Kidney tubule cell (primary cell): ENCODE results near the gene SCYGR4.
"Not testable (repeated sequence)": the region's sequence is repeated elsewhere in the genome, so short reads cannot be mapped to it uniquely, and the experiment has no call there.

Experiments used
- DNase-seq: peaks from one replicate; pipeline ENCODE4 v3.0.0-alpha.2; 2018; ENCODE audit warnings: low spot score

The SCYGR4 gene, protein sequence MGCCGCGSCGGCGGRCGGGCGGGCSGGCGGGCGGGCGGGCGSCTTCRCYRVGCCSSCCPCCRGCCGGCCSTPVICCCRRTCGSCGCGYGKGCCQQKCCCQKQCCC

DNA sequence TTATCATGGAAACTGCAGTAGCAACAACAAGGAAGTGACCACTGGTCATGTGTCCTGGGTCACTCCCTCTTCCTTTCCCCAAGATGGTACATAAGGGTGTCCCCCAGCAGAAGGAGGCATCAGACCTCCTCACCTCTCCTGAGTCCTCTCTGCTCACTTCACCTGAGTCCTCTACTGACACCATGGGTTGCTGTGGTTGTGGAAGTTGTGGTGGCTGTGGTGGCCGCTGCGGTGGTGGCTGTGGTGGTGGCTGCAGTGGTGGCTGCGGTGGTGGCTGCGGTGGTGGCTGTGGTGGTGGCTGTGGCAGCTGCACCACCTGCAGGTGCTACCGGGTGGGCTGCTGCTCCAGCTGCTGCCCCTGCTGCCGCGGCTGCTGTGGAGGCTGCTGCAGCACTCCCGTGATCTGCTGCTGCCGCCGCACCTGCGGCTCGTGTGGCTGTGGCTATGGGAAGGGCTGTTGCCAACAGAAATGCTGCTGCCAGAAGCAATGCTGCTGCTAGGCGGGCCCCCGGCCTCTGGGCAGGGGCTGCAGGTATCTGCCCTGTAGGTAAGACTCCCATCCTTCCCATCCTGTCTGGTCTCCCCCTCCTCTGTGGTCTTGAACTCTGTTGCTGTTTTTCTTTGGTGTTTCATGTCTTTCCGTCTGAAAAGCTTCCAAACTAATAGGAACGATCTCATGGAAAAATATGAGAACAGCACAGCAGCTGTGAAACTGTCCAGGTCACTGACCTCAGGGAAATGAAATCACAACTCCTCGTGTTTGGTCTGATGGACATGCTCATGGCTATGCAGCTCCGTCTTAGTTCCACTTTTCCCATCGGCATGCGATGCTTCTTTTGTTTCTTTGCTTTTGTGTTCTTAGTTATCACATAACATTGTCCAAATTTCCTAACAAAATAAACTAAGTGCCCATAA lies at the start of gene SCYGR4:
Gene SCYGR4 (plus strand): TSS at position 183 of the 915 bp plus-strand sequence. CDS start 0 bp downstream, at position 183.
- no peak for DNase-seq

DNA sequence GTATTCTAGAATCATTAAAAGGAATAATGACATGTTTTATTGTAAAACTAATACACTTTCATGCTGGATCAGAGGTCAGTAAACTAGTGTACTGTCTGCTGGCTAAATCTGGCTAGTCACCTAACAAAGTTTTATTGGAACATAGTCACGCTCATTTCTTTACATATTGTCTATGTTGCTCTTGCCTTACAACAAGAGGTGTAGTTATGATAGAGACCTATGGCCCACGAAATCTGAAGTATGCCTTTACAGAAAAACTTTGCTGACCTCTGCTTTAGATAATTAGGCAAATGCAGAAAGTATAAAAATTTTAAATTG lies 48.5 kb upstream of the SCYGR4 start:
- no peak for DNase-seq

DNA sequence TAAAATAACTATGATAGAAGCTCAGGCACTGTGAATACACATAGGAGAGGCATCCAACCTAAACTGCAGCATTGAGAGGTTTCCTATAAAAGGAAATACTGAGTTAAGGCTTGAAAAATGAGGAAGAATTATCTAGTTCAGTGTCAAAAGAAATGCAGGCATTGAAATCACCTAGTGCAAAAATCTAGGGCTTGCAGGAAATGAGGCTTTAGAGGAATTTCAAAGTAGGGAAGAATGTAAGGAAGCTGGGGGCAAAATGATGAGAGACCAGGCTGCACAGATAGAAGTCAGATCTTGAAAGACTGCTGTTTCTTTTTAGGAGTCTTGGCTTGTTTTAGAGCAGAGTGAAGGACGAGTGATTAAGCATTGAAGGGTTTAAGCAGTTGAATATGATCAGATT lies 46.7 kb upstream of the SCYGR4 start:
- DNase-seq: peak; percentile 8

DNA sequence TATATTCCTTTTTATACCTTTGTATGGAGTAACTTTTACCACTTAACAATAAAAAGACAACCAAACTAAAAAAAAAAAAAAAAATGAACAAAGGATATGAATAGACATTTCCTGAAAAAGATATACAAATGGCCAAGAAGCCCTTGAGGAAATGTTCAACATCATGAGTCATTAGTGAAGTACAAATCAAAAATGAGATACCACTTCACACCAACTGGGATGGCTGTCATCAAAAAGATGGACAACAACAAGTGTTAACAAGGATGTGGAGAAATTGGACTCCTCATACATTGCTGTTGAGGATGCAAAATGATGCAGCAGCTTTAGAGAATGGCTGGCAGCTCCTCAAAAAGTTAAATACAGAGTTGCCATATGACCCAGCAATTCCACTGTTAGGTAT lies 41.2 kb upstream of the SCYGR4 start:
- peak; percentile 12 for DNase-seq

DNA sequence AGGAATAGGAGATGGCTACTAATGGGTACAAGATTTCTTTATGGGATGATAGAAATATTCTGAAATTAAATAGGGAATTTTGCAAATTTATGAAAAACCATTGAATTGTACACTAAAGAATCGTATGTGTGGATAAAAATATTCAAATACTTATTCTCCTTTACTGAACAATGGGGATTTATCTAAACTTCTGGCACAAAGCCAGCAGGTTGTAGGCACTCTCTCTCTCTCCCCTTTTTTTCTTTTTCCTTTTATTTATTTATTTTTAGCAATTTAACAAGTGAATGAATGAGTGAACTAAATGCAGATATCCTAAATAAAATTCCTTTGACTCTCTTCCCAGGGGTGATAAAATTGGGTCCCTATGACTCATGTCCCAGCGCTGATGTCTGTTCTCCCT lies 40.5 kb upstream of the SCYGR4 start:
- no peak for DNase-seq

DNA sequence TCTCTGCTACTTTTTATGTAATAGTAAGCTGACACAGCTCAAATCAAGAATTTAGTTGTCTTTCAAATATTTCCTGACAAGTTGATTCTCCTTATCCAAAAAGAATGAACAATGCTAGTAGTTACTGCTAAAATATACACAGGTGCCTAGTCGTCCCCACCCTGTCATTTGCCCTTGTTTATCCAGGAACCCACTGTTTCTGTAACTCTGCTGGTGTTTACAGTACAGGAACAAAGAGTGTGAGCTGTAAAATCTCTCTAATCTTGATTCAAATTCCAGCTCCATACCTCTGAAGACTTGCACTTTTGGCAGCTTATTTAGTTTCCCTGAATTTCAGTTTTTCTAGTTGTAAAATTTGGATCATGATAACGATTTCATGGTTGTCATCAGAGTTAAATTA lies 39.7 kb upstream of the SCYGR4 start:
- no peak for DNase-seq

DNA sequence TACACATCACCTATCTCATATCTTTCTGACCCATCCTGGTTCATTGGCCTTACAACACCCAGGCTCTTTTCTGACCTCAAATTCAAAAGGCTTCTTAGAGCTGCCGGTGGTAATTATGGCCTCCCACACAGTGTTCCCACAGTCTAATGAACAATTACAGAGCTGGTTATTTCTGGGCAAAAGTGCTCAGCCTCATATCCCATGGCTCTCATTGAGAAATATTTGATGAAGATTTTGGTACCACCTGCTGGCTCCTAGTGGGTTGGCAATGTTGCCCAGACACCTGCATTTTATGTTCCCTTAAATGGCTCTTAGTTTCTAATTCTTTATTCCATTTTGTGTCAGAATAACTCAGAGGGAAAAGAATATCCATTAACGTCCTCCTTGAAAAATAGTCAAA lies 38.7 kb upstream of the SCYGR4 start:
- no peak for DNase-seq

DNA sequence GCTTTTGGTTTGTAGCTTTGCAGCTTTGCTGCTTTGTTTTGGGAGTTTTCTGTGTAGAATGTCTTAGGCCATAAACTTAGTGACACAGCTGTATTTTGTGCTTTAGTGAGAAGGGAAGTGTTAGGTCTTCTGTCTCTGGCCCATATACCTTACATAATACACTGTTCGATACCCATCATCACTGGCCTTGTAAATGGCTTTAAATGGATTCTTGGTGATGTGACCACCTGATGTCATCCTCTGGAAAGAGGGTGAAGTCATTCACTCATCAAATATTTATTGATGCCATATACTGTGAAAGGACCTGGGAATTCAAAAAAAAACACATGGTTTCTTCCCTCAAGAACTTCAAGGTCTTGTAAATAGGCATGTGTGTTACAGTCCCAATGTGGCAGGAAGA lies 37.5 kb upstream of the SCYGR4 start:
- DNase-seq: no peak

DNA sequence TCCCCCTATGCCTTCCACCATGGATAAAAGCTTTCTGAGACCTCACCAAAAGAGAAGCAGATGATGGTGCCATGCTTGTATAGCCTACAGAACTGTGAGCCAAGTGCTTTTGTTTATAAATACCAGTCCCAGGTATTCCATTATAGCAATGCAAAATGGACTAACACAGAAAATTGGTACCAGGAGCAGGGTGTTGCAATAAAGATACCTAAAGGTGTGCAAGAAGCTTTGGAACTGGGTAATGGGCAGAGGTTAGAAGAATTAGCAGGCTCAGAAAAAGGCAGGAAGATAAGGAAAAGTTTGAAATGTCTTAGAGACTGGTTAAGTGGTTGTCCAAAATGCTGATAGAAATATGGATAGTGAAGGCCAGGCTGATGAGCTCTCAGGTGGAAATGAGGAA lies 34.9 kb upstream of the SCYGR4 start:
- no peak for DNase-seq

DNA sequence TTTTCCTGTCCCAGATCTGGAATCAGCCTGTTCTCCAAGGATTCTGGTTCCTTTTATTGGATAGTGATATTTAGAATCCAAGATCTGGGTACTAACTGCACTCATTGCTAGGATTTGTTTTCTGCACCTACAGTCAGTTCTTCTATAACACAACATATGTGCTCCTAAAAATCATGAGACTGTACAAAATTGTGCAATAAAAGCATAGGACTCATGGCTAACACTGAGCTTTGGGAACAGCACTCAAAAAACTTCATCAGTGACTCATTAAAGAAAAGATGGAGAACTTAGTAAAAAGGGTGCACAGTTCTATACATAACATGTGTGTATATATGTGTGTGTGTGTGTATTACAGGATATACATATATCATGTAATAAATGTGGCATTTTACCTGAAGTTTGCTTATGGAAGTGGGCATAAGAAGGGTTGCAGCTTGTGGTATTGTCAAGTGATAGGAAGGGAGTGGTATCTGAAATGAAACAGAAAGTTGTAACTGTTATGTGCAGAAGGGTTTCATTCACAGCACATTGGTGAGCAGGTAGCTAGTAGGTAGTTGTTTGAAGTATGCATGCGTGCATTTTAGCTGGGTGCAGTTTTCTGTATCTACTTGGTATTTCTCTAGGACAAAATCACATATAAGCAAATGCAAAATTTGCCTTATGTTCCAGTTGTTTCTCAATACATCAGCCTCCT lies 24.5 kb upstream of the SCYGR4 start:
- DNase-seq: no peak

DNA sequence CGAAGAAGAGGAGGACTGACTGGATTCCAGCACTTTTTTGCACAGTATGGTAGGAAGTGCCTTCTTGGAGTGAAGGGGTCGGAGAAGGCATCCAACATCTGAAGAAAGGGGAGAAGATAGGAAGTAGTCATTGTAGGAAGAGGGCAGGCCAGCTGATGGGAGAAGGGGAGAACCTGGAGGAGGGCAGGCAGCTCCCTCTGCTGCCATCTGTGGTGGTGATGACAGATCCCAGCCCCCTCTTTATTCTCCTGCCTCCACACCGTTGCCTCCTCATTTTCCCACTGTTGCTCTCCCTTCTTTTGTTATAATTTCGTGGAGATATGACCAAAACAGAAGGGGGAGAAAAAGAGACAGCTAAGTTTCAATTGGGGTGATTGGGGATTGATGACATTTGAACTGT lies 21.5 kb upstream of the SCYGR4 start:
- no peak for DNase-seq

DNA sequence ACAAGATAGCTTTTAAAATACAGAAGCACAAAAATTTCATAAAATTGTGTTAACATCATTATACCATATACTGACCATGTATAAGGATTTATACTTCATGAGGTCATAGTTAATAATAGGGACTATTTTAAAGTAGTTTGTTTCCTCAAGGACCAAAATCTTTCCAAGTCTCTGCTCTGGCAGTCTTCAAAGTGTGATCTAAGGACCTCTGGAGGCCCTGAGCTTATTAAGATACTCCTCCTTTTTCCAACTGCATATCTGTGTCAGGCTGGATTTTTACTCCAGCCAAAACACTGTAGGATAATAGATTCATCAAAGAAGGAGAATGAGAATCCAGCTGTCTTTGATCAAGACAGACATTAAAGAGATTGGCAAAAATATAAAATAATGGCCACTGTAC lies 20.3 kb upstream of the SCYGR4 start:
- no peak for DNase-seq

DNA sequence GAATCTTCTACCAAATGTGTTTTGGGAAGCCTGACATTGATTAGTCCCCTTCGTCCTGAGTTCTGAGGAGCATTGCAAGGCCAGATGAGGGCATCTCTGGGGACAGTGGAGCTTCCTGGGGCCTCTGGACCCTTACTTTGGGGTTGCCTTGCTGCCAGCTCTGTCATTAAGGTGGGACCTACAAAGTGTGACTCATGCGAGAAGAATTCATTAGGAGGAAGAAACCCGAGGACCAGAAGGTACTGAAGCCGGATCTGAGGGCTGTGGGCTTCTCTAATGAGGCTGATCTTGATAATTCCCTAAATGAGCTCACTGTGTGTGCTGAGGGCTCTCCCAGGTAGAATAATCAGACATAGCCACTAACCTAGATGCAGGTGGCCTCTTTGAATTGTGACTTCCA lies 19.3 kb upstream of the SCYGR4 start:
- peak; percentile 39 for DNase-seq

DNA sequence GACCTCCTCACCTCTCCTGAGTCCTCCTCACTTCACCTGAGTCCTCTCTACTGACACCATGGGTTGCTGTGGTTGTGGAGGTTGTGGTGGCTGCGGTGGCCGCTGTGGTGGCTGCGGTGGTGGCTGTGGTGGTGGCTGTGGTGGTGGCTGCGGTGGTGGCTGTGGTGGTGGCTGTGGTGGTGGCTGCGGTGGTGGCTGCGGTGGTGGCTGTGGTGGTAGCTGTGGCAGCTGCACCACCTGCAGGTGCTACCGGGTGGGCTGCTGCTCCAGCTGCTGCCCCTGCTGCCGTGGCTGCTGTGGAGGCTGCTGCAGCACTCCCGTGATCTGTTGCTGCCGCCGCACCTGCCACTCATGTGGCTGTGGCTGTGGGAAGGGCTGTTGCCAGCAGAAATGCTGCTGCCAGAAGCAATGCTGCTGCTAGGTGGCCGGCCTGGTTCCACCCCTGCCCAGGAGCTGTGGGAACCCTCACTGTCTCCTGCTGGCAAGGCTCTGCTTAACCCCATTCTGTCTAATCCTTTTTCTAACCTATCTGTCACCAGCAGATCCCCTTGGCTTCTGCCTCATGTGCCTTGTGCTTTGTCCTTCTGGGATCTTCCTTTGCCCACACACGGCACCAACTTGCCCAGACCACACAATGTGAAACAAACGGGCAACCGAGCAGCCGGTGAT lies 18.3 kb upstream of the SCYGR4 start, which contains the start of gene SCYGR2:
Gene SCYGR2 (plus strand): TSS at position 59 of the 669 bp plus-strand sequence. CDS start 0 bp downstream, at position 59.
- not testable (repeated sequence) for DNase-seq

DNA sequence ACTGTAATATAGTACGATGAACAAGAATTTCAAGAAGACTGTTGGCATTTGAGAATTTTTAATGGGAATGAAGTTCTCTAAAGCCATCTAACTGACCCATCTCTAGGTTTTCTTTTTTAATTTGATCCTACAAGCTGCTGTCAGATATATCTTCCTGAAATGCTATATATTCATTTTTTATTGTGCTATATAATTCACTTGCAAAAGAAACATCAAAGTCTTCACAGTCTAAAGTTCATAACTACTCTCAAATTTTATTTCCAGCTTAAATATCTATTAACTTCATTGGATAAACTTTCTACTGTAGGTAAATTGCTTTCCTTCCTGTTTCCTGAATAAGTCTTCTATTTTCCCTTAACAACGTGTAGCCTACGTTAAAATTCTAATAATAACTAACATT lies 14.9 kb upstream of the SCYGR4 start:
- DNase-seq: no peak

DNA sequence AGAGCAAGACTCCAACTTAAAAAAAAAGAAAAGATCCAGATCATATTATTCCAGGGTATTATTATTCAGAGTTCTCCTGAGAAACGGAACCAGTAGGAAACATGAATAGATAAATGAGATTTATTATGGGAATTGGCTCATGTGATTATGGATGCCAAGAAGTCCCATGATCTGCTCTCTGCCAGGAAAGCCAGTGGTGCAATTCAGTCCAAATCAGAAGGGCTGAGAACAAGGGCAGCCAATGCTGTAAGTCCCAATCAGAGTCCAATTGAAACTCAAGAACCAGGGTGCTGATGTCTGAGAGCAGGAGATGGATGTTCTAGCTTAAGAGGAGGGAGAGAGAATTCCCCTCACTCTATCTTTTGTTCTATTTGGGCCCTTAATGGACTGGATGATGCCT lies 10.8 kb upstream of the SCYGR4 start:
- DNase-seq: no peak

DNA sequence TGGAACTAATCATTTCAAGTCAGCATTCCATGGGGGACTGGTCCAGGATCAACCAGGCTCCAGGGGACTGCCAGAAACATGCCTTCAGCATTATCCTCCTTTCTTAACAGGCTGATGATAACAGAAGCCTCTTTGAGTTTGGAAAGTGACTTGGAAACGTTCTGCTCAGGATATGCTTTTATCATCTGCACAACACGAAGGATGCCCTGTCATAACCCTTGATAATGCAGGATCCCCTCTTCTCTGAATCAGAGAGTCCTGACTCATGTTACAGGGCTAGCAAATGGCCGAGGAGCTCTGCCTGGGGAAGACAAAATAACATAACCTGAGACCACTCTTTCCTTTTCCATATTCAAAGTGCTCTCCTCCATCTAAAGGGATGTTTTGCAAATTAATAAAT lies 9.4 kb upstream of the SCYGR4 start:
- DNase-seq: no peak

DNA sequence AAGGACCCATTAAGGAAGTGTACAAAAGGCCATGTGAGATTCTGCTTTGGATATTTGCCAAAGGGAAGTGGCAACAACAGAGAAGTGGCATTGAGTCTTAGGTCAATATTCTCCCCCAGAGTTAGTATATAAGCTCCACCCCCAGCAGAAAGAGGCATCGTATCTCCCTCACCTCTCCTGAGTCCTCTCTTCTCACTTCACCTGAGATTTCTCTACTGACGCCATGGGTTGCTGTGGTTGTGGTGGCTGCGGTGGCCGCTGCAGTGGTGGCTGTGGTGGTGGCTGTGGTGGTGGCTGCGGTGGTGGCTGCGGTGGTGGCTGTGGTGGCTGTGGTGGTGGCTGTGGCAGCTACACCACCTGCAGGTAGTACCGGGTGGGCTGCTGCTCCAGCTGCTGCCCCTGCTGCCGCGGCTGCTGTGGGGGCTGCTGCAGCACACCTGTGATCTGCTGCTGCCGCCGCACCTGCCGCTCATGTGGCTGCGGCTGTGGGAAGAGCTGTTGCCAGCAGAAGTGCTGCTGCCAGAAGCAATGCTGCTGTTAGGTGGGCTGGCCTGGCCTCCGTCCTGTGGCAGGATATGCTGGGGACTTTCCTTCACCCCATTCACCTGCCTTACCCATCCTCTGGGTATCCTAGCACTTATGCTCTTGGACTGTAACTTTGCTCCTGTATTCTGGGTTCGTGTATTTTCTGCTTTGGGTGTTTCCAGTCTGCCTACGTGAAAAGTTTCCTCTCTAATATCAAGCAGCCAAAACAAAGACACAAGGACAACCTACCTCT lies 8.5 kb upstream of the SCYGR4 start:
- DNase-seq: no peak

DNA sequence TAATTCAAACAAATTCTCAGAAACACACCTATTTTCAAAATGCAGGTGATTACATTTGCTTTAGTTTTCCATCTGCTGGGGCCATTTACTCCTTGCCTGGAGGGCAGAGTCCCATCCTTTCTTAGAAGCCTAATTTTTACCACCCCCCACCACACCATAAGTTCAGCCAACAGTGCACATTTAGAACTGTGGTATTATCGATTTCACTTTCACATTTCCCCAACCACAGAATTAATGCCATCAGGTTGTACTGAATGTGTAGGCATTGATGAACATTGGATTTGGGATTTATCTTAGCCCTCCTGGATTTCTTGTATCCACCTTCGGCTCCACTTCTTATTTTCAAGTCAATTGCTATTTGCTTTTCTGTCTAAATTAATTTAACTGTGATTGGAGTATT lies 7.2 kb upstream of the SCYGR4 start:
- DNase-seq: no peak

DNA sequence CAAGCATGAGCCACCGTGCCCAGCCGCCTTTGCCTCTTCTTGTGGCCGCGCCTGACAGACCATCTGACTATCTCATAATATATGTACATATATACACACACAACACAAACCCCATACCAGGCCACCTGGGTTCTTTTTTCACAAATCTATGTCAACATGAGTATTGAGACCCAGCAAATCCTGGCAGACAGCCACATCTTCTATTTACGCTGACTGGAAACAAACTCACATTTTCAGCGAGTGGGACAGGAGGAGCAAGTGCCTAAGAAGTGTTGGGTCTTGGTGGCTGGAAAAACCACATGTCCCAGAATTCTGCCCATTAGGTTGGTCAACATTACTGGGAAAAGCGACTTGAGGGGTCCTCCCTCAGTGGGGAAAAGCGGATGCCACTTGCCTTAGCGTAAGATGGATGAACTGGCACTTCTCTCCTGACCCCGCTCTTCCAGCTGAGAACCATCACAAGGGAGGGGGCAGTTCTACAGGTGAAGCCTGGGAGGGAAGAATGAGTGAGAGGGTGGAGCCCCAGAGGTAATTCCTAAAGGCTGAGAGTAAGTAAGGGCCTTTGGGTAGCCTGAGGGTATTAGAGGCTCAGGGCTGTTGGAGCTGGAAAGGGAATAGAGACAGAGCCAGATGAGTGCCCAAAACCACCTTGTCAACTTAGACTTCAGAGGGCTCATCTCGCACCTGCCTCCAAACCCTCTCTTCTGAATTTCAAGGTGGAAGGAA lies 4.6 kb upstream of the SCYGR4 start:
- no peak for DNase-seq

DNA sequence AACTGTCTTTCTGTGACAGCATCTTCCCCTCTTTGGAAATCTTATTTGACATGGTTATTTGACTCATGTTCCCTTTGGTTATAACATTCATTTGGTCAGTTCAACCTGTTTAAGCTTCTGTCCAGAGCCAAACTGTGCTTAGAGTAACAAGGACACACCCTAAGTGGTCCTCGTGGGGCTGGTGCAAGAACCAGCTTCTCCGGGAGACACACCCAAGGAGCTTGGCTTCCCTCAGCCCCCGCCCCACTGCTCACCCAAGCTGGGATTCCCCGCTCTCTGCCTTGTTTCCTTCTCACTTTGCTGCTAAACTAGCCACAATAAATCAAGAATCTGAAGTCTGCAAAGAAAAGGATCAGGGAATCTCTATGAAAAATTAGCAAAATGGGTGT lies 4.0 kb upstream of the SCYGR4 start:
- no peak for DNase-seq
